Measurements from ENCODE around the gene SCGB1D4.

DNA sequence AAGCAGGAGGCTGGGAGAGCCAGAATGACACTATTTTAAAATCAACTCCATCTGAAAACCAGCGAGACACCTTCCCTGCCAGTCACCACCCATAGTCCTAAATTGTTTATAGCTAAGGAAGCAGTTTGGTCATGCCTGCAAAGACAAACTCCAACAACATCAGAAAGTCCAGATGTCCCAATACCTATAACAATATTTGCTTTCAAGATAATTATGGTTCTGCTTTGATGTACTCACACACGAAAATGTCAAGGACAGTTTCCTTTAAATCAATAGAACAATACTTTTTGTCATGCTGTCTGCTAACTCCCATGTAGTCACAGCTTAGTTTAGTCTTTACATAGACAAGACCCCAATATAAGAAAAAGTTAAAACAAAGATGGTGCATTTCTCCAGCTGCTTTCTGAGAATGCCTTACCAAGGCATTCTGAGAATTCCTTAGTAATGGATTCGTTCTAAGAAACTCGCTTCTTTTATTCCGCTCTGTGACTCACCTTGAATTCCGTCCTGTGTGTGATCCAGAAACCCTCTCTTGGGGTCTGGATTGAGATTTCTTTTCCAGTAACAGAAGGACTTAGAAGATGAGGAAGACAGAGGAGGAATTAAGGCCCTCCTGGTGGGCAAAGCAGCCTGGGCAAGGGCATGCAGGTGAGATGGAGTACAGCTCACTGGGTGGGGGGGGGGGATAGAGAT lies 38.5 kb downstream of the SCGB1D4 start:
- TF ChIP-seq, protein P1, sequence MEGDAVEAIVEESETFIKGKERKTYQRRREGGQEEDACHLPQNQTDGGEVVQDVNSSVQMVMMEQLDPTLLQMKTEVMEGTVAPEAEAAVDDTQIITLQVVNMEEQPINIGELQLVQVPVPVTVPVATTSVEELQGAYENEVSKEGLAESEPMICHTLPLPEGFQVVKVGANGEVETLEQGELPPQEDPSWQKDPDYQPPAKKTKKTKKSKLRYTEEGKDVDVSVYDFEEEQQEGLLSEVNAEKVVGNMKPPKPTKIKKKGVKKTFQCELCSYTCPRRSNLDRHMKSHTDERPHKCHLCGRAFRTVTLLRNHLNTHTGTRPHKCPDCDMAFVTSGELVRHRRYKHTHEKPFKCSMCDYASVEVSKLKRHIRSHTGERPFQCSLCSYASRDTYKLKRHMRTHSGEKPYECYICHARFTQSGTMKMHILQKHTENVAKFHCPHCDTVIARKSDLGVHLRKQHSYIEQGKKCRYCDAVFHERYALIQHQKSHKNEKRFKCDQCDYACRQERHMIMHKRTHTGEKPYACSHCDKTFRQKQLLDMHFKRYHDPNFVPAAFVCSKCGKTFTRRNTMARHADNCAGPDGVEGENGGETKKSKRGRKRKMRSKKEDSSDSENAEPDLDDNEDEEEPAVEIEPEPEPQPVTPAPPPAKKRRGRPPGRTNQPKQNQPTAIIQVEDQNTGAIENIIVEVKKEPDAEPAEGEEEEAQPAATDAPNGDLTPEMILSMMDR (IDR thresholded peaks at IDR 0.05), result no peak
- no peak for TF ChIP-seq POLR2A (IDR thresholded peaks at IDR 0.05)
